NT2/D1 (cell line): ENCODE results near the gene LRP1-AS.

Experiments
- DNase-seq: peaks from one replicate; pipeline ENCODE4 v3.0.0-alpha.2; 2011; ENCODE audit warnings: low read depth, low spot score
- H3K27me3 ChIP-seq: 2 replicates; pipeline ENCODE4 v1.6.0; 2011; ENCODE audit warnings: mild to moderate bottlenecking; ENCODE audit not compliant: insufficient read length, insufficient read depth
- H3K36me3 ChIP-seq: 2 replicates; pipeline ENCODE4 v1.6.1; 2011; ENCODE audit warnings: mild to moderate bottlenecking, low read length, mixed read lengths; ENCODE audit not compliant: insufficient read depth, insufficient read length
- H3K4me1 ChIP-seq: 2 replicates; pipeline ENCODE4 v1.5.1; 2011; ENCODE audit not compliant: insufficient read depth, insufficient read length
- H3K4me3 ChIP-seq: 2 replicates; pipeline ENCODE4 v1.5.1; 2011; ENCODE audit warnings: low read depth; ENCODE audit not compliant: insufficient read length
- H3K9ac ChIP-seq: 2 replicates; pipeline ENCODE4 v1.6.0; 2011; ENCODE audit warnings: low read depth; ENCODE audit not compliant: insufficient read length
- H3K9me3 ChIP-seq: 2 replicates; pipeline ENCODE4 v1.5.1; 2011; ENCODE audit warnings: mild to moderate bottlenecking, low read length; ENCODE audit not compliant: insufficient read depth
- SUZ12 ChIP-seq: IDR thresholded peaks from 2 replicates; pipeline ENCODE4 v1.6.1; 2011; ENCODE audit not compliant: insufficient read length, insufficient read depth; ENCODE audit errors: extremely low read depth
- YY1 ChIP-seq: IDR thresholded peaks from 2 replicates; pipeline ENCODE4 v1.6.1; 2011; ENCODE audit not compliant: insufficient read length, insufficient read depth
- ZNF274 ChIP-seq: IDR thresholded peaks from 2 replicates; pipeline ENCODE4 v1.6.1; 2011; ENCODE audit warnings: mild to moderate bottlenecking, low read depth, low read length

The LRP1-AS gene

GRCh38 chr12:57179331-57180086 lies 32.1 kb upstream of the LRP1-AS start:
- TF ChIP-seq ZNF274, result no peak
- TF ChIP-seq SUZ12, result no peak
- no peak for TF ChIP-seq YY1
- Histone ChIP-seq H3K4me3 (no peak overlapping the region), H3K4me1 (peaks cover 10% of the 10 kb centered on the region), H3K27me3 (no peaks in the 10 kb centered on the region), H3K9ac (no peak overlapping the region), H3K9me3 (no peaks in the 10 kb centered on the region), H3K36me3 (peaks cover 95% of the 10 kb centered on the region)
- no peak for DNase-seq

GRCh38 chr12:57178213-57178612 lies 30.8 kb upstream of the LRP1-AS start:
- no peaks in the 10 kb centered on the region for H3K9me3 ChIP-seq
- H3K4me3 ChIP-seq, result no peak overlapping the region
- H3K36me3 ChIP-seq, result peaks cover 95% of the 10 kb centered on the region
- DNase-seq, result no peak
- H3K4me1 ChIP-seq, result peaks cover 8% of the 10 kb centered on the region
- TF ChIP-seq YY1, result no peak
- TF ChIP-seq SUZ12, result no peak
- no peak for TF ChIP-seq ZNF274
- H3K27me3 ChIP-seq, result no peaks in the 10 kb centered on the region
- no peak overlapping the region for H3K9ac ChIP-seq

- no peaks in the 10 kb centered on the region for H3K9me3 ChIP-seq
- no peak for DNase-seq
- H3K36me3 ChIP-seq, result peaks cover 99% of the 10 kb centered on the region
- TF ChIP-seq ZNF274, result no peak
- TF ChIP-seq YY1, result no peak
- TF ChIP-seq SUZ12, result no peak
- H3K27me3 ChIP-seq, result no peaks in the 10 kb centered on the region
- H3K4me1 ChIP-seq, result peaks cover 10% of the 10 kb centered on the region
- no peak overlapping the region for H3K4me3 ChIP-seq
- no peak overlapping the region for H3K9ac ChIP-seq
Observed at GRCh38 chr12:57177354-57177753, 29.9 kb upstream of the LRP1-AS start.

- no peak overlapping the region for H3K9ac ChIP-seq
- TF ChIP-seq SUZ12 (no peak), YY1 (no peak), ZNF274 (no peak)
- no peaks in the 10 kb centered on the region for H3K9me3 ChIP-seq
- H3K36me3 ChIP-seq, result peaks cover 95% of the 10 kb centered on the region
- H3K4me3 ChIP-seq, result no peak overlapping the region
- DNase-seq, result no peak
- no peaks in the 10 kb centered on the region for H3K27me3 ChIP-seq
- peaks cover 10% of the 10 kb centered on the region for H3K4me1 ChIP-seq
Observed at GRCh38 chr12:57176846-57177245, 29.4 kb upstream of the LRP1-AS start.

GRCh38 chr12:57176139-57176477 lies 28.7 kb upstream of the LRP1-AS start:
- no peaks in the 10 kb centered on the region for H3K27me3 ChIP-seq
- H3K9me3 ChIP-seq, result no peaks in the 10 kb centered on the region
- H3K36me3 ChIP-seq, result peaks cover 95% of the 10 kb centered on the region
- TF ChIP-seq YY1, result no peak
- no peak for TF ChIP-seq SUZ12
- TF ChIP-seq ZNF274, result no peak
- no peak overlapping the region for H3K9ac ChIP-seq
- no peak overlapping the region for H3K4me3 ChIP-seq
- H3K4me1 ChIP-seq, result peaks cover 15% of the 10 kb centered on the region
- no peak for DNase-seq

- DNase-seq, result peak; percentile 46
- Histone ChIP-seq H3K9ac (no peak overlapping the region), H3K36me3 (peaks cover 95% of the 10 kb centered on the region), H3K4me3 (no peak overlapping the region), H3K4me1 (peaks cover 15% of the 10 kb centered on the region), H3K9me3 (no peaks in the 10 kb centered on the region), H3K27me3 (no peaks in the 10 kb centered on the region)
- TF ChIP-seq YY1 (no peak), ZNF274 (no peak), SUZ12 (no peak)
Observed at GRCh38 chr12:57175428-57176138, 28.2 kb upstream of the LRP1-AS start.

GRCh38 chr12:57173683-57174082 lies 26.3 kb upstream of the LRP1-AS start:
- Histone ChIP-seq H3K4me1 (peaks cover 15% of the 10 kb centered on the region), H3K4me3 (no peak overlapping the region), H3K27me3 (no peaks in the 10 kb centered on the region), H3K9ac (no peak overlapping the region), H3K36me3 (peaks cover 94% of the 10 kb centered on the region), H3K9me3 (no peaks in the 10 kb centered on the region)
- DNase-seq, result no peak
- TF ChIP-seq SUZ12 (no peak), ZNF274 (no peak), YY1 (no peak)
